GM18502 (cell line): ENCODE results near the gene RAB3GAP1.
"Not testable (repeated sequence)": the region's sequence is repeated elsewhere in the genome, so short reads cannot be mapped to it uniquely, and the experiment has no call there.

Experiments used
- ATAC-seq: cut with Tn5 transposase; IDR thresholded peaks from one replicate; pipeline ENCODE4 v1.9.1; 2021; ENCODE audit warnings: mild to moderate bottlenecking; ENCODE audit not compliant: unreplicated experiment, poor library complexity

RAB3GAP1 gene

DNA sequence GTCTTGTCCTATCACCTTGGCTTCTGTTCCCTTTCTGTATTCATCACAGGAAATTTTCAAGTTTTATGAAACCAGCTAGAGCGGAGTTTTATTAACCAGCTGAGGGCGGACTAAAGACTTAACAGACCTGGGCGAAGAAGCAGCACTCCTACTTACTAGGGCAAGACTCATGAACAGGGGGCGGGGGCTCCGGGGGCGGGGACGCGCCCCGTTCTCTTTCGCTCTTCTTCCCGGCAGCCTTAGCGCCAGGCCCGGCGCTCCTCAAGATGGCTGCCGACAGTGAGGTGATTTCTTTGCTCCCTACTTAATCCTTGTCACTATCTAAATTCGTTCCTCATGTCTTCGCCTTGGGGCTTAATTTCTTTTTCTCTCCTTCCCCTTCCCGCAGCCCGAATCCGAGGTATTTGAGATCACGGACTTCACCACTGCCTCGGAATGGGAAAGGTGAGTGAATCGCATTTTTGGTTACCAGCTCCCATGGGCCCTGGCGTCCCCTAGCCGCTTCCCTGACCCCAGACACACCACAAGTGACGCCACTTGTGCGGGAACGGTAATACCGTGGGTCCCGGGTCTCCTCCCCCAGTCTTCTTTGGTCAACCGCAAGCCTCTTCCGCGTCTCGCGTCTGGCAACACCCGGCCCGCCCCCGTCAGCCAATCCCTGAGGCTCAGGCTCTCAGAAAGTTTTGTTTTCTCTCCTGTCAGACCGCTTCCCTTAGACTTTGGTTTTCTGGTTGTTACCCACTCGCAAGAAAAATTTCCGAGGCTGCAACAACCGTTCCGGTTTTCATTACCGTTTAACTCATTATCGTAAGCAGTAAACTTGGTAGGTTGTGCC lies at the start of gene RAB3GAP1:
Gene RAB3GAP1 (plus strand): TSS at position 251 of the 835 bp plus-strand sequence. CDS start 16 bp downstream, at position 267.
- peak; percentile 90 for ATAC-seq

DNA sequence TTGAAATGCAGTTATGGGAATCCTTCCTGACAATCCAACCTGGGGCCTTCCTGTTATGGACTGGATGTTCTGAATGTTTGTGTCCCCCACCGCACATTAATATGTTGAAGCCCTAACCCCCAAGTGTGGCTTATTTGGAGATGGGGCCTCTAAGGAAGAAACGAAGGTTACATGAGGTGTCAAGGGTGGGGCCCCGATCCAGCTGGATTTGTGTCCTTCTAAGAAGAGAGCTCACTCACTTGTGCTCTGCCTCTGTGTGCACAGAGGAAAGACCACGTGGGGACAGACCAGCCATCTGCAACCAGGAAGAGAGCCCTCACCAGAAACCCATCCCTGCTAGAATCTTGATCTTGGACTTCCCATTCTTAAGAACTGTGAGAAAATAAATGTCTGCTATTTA lies 49.3 kb upstream of the RAB3GAP1 start:
- no peak for ATAC-seq

DNA sequence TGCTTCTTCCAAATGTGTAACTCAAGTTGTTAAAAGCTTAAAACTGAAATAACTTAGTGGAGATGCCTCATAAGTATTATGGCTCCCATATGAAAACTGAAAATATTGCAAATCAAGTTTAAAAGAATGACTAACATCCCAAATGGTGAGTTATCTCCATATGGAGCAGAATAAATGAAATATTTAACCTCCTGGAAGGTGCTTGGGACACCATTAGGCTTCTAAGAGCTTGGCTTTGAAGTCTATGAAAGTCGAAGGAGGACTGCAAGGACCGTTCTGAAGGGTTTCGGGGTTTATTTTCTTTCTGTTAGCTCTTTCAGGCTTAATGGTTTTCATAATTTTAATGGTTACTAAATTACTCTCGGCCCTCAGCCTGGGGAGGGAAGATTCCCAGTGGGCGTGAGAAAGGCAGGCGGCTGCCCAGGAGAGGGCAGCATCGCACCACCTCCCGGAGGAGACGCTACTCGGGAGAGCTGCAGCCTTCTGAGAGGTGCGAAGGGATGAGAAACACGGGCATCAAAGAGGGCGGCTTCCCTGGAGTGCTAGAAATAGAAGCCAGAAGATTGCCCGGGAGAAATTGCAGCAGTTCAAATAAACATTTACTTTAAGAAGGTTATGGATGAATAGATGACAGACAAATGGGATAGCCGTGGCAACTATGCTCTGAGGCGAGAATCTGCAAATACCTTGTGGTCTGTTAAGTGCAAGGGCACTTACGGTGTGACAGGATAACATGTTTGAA lies 47.9 kb upstream of the RAB3GAP1 start:
- ATAC-seq = peak; percentile 85

DNA sequence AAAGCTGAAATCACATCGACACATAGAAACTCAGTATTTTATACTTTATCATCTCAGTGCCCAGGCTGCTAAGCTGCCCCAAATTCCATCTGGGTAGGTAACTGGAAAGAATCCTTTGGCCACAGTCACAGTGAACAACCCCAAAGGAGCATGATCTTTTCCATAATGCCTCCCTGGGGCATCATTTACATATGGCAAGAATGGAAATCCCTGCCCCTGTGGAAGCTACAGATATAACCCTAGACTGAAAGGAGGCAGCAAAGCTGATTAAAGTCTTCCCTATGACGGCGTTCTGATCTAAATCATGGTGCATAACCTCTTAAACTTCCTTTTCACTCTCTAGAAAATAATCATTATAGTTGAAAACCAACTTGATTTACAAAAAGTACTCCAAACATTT lies 46.3 kb upstream of the RAB3GAP1 start:
- ATAC-seq = no peak

DNA sequence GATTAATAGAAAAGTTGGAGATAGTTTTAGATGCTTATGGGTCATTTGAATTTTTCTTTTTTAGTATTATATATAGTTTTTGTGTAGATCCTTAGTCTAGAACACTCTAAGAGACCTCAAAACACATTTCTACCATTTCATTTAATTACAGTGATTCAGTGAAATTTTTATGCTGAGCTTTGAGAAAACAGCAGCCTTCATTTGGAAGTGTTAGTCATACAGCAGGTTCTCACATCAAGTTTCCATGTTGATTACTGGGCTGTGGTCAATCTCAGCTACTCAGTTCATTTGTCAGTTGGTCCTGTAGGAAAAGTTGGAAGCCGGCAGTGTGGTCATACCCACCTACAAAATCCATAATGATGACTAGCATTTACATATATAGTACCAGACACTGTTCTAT lies 42.8 kb upstream of the RAB3GAP1 start:
- ATAC-seq = no peak

DNA sequence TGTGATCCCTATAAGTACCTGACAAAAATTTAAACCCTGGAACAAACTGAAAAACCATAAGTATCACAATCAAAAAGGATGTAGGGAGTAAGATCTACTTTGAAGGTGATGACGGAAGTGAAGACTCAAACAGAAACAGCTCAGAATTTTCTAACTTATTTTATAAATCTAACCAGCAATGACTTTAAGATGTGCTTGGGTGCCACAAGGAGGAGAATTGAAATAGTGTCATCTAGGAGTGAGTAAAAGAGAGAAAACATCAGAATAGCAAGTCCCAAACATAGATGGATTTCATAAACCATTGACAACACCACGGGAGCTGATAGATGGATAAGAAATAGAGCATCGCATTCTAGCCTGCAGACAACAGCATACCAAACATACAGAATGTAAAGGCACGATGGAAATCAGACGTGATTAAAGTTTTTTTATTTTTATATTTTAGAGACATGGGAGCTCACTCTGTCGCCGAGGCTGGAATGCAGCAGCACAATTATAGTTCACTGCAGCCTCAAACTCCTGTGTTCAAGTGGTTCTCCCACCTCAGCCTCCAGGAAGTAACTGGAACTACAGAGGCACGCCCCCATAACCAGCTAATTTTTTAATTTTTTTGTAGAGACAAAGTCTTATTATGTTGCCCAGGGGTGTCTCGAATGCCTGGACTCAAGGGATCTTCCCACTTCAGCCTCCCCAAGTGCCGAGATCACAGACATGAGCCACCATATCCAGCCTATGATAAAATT lies 41.7 kb upstream of the RAB3GAP1 start:
- ATAC-seq = no peak

DNA sequence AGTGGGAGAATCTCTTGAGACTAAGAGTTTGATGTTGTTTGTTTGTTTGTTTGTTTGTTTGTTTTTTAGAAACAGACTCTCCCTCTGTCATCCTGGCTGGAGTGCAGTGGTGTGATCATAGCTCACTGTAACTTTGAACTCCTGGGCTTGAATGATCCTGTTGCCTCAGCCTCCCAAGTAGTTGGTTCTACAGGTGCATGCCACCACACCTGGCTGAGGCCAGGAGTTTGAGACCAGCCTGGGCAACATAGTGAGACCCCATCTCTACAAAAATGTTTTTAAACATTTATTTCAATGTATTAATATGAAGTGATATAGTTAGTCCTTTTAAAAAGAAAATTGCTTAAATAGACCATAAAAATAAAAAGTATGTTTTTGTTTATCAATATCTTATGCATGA lies 40.5 kb upstream of the RAB3GAP1 start:
- ATAC-seq = no peak

DNA sequence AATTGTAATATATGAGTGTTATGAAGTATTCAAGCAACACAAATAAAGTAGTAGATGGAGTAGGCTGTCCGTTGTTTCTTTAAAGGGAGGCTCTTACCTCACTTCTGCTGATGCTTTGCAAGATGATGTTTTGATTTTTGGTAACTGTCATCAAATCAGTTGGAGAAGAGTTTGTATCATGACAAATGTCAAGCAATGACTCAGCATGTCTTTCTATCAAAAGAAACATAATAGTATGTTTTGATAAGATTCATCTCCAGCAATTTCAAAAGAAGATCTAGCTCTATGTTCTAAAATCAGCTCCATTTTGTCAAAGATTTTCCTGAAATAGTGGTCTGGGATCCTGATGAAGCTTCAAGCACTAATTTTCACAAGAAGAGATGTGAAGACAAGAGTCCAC lies 30.5 kb upstream of the RAB3GAP1 start:
- ATAC-seq = no peak

DNA sequence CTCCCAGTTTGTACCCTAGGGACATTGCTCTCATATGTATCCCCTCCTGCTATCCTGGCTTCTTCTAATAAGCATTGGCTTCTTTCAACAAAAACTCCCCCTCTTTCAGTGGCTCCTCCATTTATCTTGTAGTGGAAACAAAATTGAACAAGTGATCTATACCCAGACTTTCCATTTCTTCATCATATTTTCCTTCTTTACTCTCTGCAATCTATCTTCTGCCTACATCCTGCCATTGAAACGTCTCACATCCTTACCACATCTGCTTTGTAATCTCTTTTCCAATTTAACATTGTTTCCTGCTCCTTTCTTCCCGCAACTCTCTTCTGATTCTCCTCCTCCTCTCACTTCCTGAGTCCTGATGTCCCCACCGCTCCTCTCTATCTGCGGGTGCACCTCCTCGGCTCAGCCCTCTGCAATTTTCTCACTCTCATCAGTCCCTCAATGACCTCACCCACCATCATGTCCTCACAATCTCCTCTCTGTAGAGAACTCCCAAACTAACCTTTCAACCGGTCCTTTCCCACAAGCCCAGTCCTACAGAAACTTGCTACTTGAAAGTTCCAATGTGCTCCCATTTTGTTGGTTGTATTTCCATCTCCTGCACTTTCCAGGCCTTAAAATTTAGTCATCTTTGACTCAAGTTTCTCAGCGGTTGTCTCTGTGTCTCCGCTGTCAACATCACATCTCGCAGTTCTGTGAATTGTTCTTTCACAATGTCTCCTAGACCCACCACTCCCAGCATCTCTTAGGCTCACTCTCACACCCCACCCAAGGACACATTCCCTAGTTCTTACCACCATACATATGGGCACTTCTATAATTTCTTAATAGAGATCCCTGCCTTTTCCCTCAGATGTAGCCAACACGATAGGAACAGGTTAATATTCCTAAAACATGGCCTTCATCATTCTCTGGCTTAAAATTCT lies 28.9 kb upstream of the RAB3GAP1 start:
- ATAC-seq = no peak

DNA sequence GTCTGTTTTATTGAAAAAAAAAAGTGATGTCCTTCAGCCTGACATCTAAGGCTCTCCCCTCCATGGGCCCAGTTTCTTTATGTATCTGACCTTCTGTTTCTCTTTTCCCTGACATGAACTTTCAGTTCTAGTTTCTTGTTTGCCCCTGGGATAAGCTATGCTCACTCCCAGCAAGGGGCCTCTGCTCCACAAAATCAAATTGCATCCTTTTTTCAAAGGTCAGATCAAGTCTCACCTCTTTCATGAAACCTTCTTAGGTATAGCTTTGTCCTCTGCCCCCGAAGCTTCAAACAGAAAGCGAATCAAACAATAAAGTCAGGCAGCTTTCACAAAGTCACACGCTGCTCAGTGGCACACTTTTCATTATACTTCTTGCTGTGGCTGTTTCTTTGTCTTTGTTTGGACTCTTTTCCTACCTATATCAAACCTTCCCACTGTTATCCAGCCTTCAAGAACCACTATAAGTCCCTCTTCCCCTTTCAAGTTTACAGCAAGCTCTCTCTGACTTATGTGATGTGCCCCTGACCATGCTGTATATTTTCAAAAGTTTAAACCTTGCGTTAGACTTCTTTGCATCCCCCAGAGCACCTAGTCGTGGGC lies 28.1 kb upstream of the RAB3GAP1 start:
- ATAC-seq = no peak

DNA sequence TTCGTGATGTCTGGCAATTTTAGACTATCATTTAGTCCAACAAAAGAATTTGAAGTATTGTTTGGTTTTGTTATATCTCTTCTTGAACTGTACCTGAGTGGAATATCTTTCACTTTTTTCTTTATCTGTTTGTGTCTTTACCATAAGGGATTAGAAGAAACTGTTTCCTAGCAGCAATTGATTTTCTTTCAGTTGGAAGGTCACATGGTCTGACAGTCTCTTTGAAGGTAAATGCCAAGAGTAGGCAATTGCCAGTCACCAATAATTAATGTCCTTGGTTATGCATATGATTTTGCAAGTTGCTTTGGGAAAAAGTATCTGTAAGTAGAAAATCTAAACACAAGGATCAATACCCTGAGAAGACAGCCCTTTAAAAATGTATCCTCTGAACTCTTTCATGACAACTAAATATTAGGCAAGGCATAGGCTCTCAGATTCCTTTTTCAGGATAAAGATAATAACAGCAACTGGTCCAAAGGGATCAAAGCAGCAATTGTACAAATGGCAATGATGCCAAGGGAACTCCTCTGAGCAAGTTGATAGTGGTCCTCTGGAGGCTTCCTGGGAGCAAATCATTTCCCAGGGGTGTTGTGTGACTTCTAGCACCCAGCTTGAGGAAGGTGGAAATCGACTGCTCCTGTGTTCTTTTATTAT lies 22.5 kb upstream of the RAB3GAP1 start:
- no peak for ATAC-seq

DNA sequence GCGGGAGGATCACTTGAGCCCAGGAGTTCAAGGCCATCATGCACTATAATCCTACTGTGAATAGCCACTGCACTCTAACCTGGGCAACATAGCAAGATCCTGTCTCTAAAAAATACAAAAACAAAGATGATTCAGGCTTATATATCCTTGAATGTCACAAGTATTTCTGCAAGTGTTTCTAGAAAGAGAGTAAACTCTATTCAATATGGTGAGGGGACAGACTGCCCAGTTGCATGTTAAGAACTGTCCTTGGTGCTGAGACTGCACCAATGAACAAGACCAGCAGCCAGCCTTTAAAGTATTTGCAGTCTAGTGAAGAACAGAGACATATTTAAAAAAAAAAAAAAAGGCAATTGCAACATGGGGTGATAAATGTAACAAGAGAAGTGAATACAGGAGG lies 21.3 kb upstream of the RAB3GAP1 start:
- no peak for ATAC-seq

DNA sequence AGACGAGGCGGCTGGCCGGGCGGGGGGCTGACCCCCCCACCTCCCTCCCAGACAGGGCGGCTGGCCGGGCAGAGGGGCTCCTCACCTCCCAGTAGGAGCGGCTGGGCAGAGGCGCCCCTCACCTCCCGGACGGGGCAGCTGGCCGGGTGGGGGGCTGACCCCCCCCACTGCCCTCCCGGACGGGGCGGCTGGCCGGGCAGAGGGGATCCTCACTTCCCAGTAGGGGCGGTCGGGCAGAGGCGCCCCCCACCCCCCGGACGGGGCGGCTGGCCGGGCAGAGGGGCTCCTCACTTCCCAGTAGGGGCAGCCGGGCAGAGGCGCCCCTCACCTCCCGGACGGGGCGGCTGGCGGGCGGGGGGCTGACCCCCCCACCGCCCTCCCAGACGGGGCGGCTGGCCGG lies 18.9 kb upstream of the RAB3GAP1 start:
- ATAC-seq = not testable (repeated sequence)

DNA sequence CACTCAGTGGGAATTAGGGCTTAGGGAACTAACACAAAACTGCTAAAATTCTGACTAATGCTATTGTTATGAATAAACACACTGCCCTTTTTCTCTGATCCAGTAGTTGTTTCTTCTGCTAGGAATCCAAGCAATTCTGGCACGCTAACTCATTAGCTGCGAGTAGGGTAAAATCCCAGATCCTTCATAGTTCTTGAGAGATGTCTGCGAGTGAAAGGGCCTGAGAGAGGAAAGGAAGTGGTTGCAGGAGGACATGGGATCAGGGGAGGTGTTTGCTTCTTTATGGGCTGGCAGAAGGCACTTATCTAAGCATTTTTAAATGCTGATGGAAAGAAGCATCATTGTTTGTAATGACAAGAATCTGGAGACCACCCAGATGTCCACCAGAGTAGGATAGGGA lies 14.3 kb upstream of the RAB3GAP1 start:
- ATAC-seq = no peak

DNA sequence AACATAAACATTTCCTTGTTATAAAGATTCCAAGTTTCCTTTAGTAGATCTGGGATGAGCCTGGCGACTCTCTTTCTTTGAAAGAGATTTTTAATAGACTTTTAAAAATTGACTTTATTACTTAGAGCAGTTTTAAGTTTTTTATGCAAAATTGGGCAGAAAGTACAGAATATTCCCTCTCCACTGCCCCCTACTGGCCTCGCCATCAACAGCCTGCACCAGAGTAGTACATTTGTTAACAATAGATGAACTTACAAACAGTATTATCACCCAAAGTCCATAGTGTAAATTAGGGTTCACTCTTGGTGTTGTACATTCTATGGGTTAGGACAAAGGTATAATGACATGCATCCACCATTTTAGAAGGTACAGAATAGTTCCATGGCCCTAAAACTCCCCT lies 8.7 kb upstream of the RAB3GAP1 start:
- ATAC-seq = no peak

DNA sequence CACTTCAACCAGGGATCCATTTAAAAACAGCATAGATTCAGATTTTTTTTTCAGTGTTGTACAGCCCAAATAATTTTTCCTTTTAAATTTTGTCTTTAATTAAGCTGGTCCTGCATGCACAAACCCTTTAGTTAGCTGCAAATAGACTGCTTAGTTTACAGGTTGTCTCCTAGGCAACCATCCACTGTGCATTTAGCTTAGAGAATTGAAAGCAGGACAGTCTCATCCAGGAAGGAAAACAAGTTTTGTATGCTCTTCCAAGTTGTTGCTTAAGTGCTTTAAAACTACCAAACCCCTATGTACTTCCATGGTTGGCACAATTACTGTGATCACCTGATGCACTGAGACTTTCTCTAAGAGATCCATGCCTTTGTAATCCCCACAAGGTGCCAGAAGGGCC lies 4.8 kb upstream of the RAB3GAP1 start, which contains the start of gene MAP3K19:
Gene MAP3K19 (minus strand): TSS at position 148 of the 400 bp plus-strand sequence. CDS start 22,800 bp downstream, outside the sequence.
- ATAC-seq = no peak

DNA sequence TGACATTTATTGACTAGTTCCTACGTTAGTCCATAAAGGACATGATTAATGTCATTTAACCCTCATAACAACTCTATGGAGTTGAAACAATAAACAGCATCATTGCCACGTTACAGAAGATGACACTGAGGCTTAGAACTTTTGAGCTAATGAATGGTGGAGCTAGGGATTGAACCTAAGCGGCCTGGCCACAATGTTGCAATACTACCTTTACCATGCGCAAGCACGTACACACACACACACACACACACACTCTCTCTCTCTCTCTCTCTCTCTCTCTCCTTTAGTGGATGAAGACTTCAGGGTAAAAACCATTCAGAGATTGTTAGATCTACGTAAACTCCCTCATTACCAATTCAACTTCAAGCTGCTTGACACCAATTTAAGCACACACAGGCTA lies 4.0 kb upstream of the RAB3GAP1 start:
- no peak for ATAC-seq

DNA sequence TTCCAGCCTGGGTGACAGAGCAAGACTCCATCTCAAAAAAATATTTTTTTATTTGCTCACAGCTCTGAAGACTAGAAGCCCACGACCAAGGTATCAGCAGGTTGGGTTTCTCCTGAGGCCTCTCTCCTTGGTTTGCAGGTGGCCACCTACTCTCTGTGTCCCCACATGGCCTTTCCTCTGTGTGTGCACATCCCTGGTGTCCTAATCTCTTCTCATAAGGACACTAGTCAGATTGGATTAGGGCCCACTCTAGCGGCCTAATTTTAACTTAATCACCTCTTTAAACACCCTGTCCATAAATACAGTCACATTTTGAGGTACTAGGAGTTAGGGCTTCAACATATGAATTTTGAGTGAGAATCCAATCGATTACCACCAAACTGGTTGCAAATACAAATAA lies 2.0 kb upstream of the RAB3GAP1 start:
- ATAC-seq = no peak

DNA sequence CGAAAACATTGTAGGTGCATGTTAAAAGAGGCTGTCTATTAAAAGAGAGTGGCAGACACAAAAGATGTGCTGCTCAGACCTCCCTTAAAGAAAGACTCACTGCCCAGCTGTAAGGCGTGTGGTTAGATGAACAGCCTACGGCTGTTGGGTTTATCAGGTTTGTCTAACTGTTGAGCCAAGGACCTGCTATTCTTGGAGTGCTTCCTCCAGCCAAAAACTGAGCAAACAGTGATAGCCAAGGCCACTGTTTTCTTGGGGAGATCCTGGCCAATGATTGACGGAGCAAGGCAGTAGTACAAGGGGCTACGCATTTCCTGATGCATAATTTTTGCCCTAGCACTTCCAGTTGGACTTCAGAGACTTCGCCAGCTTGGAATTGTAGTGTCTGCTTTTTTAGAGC lies 1.4 kb upstream of the RAB3GAP1 start:
- no peak for ATAC-seq
